Liver (tissue), 9 donors: ENCODE data around the gene AP2S1. TPM values are rescaled to one million over a fixed set of nuclear protein-coding genes. Genes with fewer than 3 reads are reported as not detected.

ENCODE experiments used
- DNase-seq: peaks from one replicate; pipeline ENCODE4 v3.0.0-alpha.2; 2017; ENCODE audit warnings: low spot score
- H3K27ac ChIP-seq, 2 donors: one replicate each; pipeline ENCODE4 v1.7.0; 2013; ENCODE audit warnings: inconsistent platforms in 2 of 2, low read length in 2 of 2, control low read depth in 1 of 2, low read depth in 1 of 2, mild to moderate bottlenecking in 1 of 2
- H3K27me3 ChIP-seq, 4 donors: one replicate each; pipeline versions ENCODE4 v1.6.1 to v1.7.0; 2013; ENCODE audit warnings: low read length in 3 of 4, inconsistent platforms in 1 of 4, mild to moderate bottlenecking in 1 of 4, moderate library complexity in 1 of 4; ENCODE audit not compliant: control insufficient read depth in 4 of 4, insufficient read depth in 4 of 4
- H3K36me3 ChIP-seq, 4 donors: one replicate each; pipeline versions ENCODE4 v1.6.1 to v1.7.0; 2013; ENCODE audit warnings: low read length in 3 of 4, mild to moderate bottlenecking in 3 of 4, low read depth in 1 of 4, moderate library complexity in 1 of 4; ENCODE audit not compliant: control insufficient read depth in 4 of 4, insufficient read depth in 3 of 4
- H3K4me1 ChIP-seq, 4 donors: one replicate each; pipeline versions ENCODE4 v1.6.1 to v1.7.0; 2013; ENCODE audit warnings: low read length in 3 of 4, mild to moderate bottlenecking in 3 of 4, moderate library complexity in 1 of 4; ENCODE audit not compliant: control insufficient read depth in 4 of 4, insufficient read depth in 4 of 4
- H3K4me3 ChIP-seq, 3 donors: one replicate each; pipeline versions ENCODE4 v1.6.1 to v1.7.0; 2013; ENCODE audit warnings: low read length in 3 of 3, control low read depth in 1 of 3, low read depth in 1 of 3, mild to moderate bottlenecking in 1 of 3
- H3K9ac ChIP-seq, 2 donors: one replicate each; pipeline ENCODE4 v1.7.0; 2013; ENCODE audit warnings: low read length in 2 of 2, mild to moderate bottlenecking in 2 of 2, moderate library complexity in 2 of 2, control low read depth in 1 of 2, low read depth in 1 of 2
- H3K9me3 ChIP-seq, 4 donors: one replicate each; pipeline versions ENCODE4 v1.6.1 to v1.7.0; 2013; ENCODE audit warnings: low read length in 3 of 4; ENCODE audit not compliant: control insufficient read depth in 4 of 4
- CTCF ChIP-seq: fragments of 150-350 bp; IDR thresholded peaks from 2 replicates; pipeline ENCODE4 v1.5.1; 2017; ENCODE audit warnings: improper control_type of control experiment, low read depth, low read length; ENCODE audit not compliant: missing input control
- FOXA1 ChIP-seq: IDR thresholded peaks from 2 replicates; pipeline ENCODE4 v1.6.1; 2016; ENCODE audit warnings: antibody characterized with exemption
- FOXA2 ChIP-seq: IDR thresholded peaks from 2 replicates; pipeline ENCODE4 v1.6.1; 2016; ENCODE audit warnings: antibody characterized with exemption
- RAD21 ChIP-seq, 2 donors: IDR thresholded peaks; 2 replicates each; pipeline ENCODE4 v1.6.1; 2016; ENCODE audit warnings: antibody characterized with exemption in 2 of 2, mild to moderate bottlenecking in 2 of 2
- REST ChIP-seq: IDR thresholded peaks from 2 replicates; pipeline ENCODE4 v1.6.1; 2016; ENCODE audit warnings: antibody characterized with exemption, mild to moderate bottlenecking
- RXRA ChIP-seq, 2 donors: IDR thresholded peaks; 2 replicates each; pipeline ENCODE4 v1.6.1; 2017 to 2018; ENCODE audit warnings: antibody characterized with exemption in 2 of 2, mild to moderate bottlenecking in 1 of 2
- SP1 ChIP-seq: IDR thresholded peaks from 2 replicates; pipeline ENCODE4 v1.6.1; 2018; ENCODE audit warnings: antibody characterized with exemption, mild to moderate bottlenecking
- ZBTB33 ChIP-seq: IDR thresholded peaks from 2 replicates; pipeline ENCODE4 v1.6.1; 2016; ENCODE audit warnings: antibody characterized with exemption
- WGBS: extraction: QIAGEN DNeasy Blood & Tissue Kit; methylation state at CpG from one replicate; pipeline ENCODE4 v1.1.7; 2013; 5-methylcytosine and 5-hydroxymethylcytosine counted together
- polyA plus RNA-seq, 2 donors: library from polyadenylated mRNA; stranded (reverse) in 1 of 2; unstranded in 1 of 2; fragments of 200-250 nt in 1 of 2; fragments of >200 nt in 1 of 2; fragmentation: Nextera tagmentation in 1 of 2; extraction: Ambion mirVana in 1 of 2; gene quantifications; one replicate each; pipeline versions ENCODE4 v1.2.1 to v1.2.3, GENCODE V29; 2013 to 2015
- total RNA-seq, 2 donors: library from RNA; depleted of rRNA; stranded (reverse); fragments of >200 nt; gene quantifications; one replicate each; pipeline ENCODE4 v1.2.3, GENCODE V29; 2014
- donor health status: healthy.
- donor health status: healthy.
- donor health status: healthy.
- donor health status: healthy.
- donor health status: healthy.

Gene AP2S1
- total and polyA plus RNA-seq, 4 donors, result 28.3 to 168 (median 79.0) TPM

GRCh38 chr19:46862974-46863632, 12.5 kb upstream of the AP2S1 start:
- no peaks in the 10 kb centered on the region for H3K27me3 ChIP-seq
- TF ChIP-seq CTCF (no peak), RXRA (IDR thresholded peaks at IDR 0.05) (no peak)
- H3K27ac ChIP-seq, result peak overlapping the region; percentile 99 to 100
- H3K9ac ChIP-seq, result peak overlapping the region; percentile 89 to 95
- H3K9me3 ChIP-seq, result no peaks in the 10 kb centered on the region
- 42% methylated on average over 4 of the region's 4 CpGs for WGBS
- DNase-seq, result no peak
- peak overlapping the region; percentile 11 to 78 (median 73) for H3K4me3 ChIP-seq
- peaks cover 12 to 67% (median 51%) of the 10 kb centered on the region in 4 donors for H3K4me1 ChIP-seq
- no peaks in the 10 kb centered on the region for H3K36me3 ChIP-seq

- 16% methylated on average over 9 of the region's 9 CpGs for WGBS
- DNase-seq, result no peak
- Histone ChIP-seq H3K9ac (peak overlapping the region; percentile 89 to 95), H3K27ac (peak overlapping the region; percentile 99 to 100), H3K4me1 (peaks cover 10 to 66% (median 52%) of the 10 kb centered on the region in 4 donors), H3K27me3 (no peaks in the 10 kb centered on the region), H3K4me3 (peak overlapping the region; percentile 73 to 78 (median 73)), H3K36me3 (no peaks in the 10 kb centered on the region), H3K9me3 (no peaks in the 10 kb centered on the region)
- TF ChIP-seq FOXA1 (no peak), RAD21 (IDR thresholded peaks at IDR 0.05) (no peak), SP1 (no peak), FOXA2 (no peak), CTCF (no peak), REST (peak; percentile 46), ZBTB33 (no peak)
Observed at GRCh38 chr19:46862503-46862834, 11.8 kb upstream of the AP2S1 start.
